ENCODE results near the gene PPP1R3G. TPM values are rescaled to one million over a fixed set of nuclear protein-coding genes. Genes with fewer than 3 reads are reported as not detected.

PPP1R3G gene
- total RNA-seq, 1 donor from 2014 or later = 0.39 TPM

DNA sequence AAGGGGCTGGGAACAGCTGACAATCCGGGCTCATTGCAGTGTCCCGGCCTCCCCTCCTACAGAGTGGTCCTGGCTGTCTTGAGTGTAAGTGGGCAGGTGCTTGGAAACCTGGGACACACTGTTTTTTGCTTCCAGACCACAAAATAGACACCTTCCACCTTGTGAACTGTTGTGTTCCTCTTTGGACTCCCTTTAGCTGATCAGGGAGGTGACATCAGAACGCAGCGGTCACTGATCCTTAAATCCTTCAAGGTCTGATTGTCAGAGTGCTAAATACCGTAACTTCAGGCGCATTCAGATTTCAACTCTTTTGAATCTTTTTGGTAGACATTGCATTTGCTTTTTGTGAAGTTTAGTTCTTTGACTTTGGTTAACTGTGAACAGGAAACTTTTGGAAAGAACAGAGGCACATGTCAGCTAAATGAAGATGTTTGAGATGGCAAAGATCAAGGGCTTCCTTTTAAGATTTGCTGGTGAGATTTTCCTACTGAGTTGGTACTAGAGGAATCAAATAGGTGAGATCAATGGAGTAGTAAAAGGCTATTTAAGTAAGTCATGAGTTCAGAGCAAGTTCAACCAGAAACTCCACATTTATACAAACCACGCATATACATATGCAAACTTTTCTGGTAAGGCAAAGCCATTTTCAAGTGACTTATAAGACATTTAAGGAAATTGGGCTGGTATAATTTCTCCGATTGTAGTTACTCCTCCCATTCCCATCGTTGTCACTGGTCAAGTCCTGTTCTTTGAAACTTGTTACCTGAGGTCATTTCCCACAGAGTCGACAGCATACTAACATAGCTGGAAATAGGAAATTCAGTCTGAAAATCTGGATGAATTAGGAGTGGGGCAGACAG lies 6.3 kb downstream of the PPP1R3G start:
- TF ChIP-seq, protein P1, sequence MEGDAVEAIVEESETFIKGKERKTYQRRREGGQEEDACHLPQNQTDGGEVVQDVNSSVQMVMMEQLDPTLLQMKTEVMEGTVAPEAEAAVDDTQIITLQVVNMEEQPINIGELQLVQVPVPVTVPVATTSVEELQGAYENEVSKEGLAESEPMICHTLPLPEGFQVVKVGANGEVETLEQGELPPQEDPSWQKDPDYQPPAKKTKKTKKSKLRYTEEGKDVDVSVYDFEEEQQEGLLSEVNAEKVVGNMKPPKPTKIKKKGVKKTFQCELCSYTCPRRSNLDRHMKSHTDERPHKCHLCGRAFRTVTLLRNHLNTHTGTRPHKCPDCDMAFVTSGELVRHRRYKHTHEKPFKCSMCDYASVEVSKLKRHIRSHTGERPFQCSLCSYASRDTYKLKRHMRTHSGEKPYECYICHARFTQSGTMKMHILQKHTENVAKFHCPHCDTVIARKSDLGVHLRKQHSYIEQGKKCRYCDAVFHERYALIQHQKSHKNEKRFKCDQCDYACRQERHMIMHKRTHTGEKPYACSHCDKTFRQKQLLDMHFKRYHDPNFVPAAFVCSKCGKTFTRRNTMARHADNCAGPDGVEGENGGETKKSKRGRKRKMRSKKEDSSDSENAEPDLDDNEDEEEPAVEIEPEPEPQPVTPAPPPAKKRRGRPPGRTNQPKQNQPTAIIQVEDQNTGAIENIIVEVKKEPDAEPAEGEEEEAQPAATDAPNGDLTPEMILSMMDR (IDR thresholded peaks at IDR 0.05; ENCODE audit: insufficient read depth, low read depth, low read length) = no peak
- no peak for TF ChIP-seq EZH2 (IDR thresholded peaks at IDR 0.05; ENCODE audit: insufficient read depth, low read length)
- Histone ChIP-seq H3K4me1 (ENCODE audit: insufficient read depth, low read length) (peaks cover 10% of the 10 kb centered on the region), H3K4me3 (ENCODE audit: insufficient read depth, low read depth, low read length) (no peak overlapping the region), H3K79me2 (ENCODE audit: insufficient read depth, low read length) (no peaks in the 10 kb centered on the region), H3K36me3 (ENCODE audit: insufficient read depth, low read length) (no peaks in the 10 kb centered on the region), H3K9ac (ENCODE audit: low read length) (no peak overlapping the region), H3K27me3 (ENCODE audit: insufficient read depth, low read length) (peaks cover 45% of the 10 kb centered on the region), H3K27ac (ENCODE audit: low read depth, low read length) (no peak overlapping the region), H4K20me1 (ENCODE audit: insufficient read depth, low read length) (peaks cover 7% of the 10 kb centered on the region), H3K9me3 (ENCODE audit: insufficient read depth, low read depth, low read length) (no peaks in the 10 kb centered on the region), H3K4me2 (ENCODE audit: low read length) (no peak overlapping the region), H2AFZ (ENCODE audit: low read depth, low read length) (no peak overlapping the region)
- no peaks in the 10 kb centered on the region for H3K36me3 Mint-ChIP-seq (ENCODE audit: low read depth, unreplicated experiment)
- no peak overlapping the region for H3K27ac Mint-ChIP-seq (ENCODE audit: unreplicated experiment)
- H3K4me1 Mint-ChIP-seq (ENCODE audit: low read depth, unreplicated experiment) = peaks cover 11% of the 10 kb centered on the region
- DNase-seq (ENCODE audit: low read depth) (no peak), FAIRE-seq (no peak)
- no peaks in the 10 kb centered on the region for H3K9me3 Mint-ChIP-seq (ENCODE audit: unreplicated experiment)
- no peak overlapping the region for H3K4me3 Mint-ChIP-seq (ENCODE audit: unreplicated experiment)
- peaks cover 32% of the 10 kb centered on the region for H3K27me3 Mint-ChIP-seq (ENCODE audit: low read depth, unreplicated experiment)

DNA sequence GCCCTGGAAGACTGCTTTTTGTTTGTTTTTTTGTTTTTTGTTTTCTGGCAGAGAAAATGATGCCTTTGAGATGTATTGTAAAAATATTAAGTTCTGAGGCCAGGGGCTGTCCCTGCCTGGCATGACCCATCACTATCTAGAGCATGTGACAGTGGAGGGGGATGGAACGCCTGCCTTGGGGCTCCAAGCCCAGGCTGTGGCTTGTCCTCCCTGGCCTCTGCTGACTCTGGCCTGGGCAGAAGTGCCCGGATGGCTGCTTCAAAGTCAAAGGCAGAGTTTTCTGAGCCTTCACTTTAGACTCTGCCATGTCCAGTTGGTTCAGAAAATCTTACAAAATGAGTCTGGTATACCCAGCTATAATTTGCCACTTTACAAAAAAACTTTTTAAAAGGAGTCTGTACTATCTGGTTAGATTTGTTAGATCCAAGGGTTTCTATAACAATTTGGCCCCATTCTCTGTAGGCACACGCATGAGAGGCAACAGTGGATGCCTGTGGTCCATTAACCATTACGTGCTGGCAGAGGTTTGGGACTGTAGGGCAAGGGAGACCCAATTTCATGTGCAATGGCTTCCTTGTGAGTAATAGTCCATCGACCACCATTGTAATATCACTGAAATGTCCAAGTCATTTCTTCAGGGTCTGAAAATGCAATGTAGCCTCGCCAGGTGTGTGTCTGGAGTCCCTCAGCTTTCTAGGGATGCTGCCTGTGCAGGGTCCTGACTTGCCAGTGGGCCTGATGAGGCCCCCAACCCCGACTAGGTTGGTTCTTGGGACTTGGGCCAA lies 8.3 kb downstream of the PPP1R3G start:
- H3K4me2 ChIP-seq (ENCODE audit: low read length) = no peak overlapping the region
- no peaks in the 10 kb centered on the region for H3K36me3 ChIP-seq (ENCODE audit: insufficient read depth, low read length)
- TF ChIP-seq, protein P1 (IDR thresholded peaks at IDR 0.05; ENCODE audit: insufficient read depth, low read depth, low read length) = no peak
- TF ChIP-seq EZH2 (IDR thresholded peaks at IDR 0.05; ENCODE audit: insufficient read depth, low read length) = no peak
- H4K20me1 ChIP-seq (ENCODE audit: insufficient read depth, low read length) = peaks cover 7% of the 10 kb centered on the region
- H2AFZ ChIP-seq (ENCODE audit: low read depth, low read length) = no peak overlapping the region
- Mint-ChIP-seq H3K9me3 (ENCODE audit: unreplicated experiment) (peaks cover 3% of the 10 kb centered on the region), H3K4me3 (ENCODE audit: unreplicated experiment) (no peak overlapping the region), H3K36me3 (ENCODE audit: low read depth, unreplicated experiment) (no peaks in the 10 kb centered on the region), H3K4me1 (ENCODE audit: low read depth, unreplicated experiment) (peaks cover 11% of the 10 kb centered on the region), H3K27me3 (ENCODE audit: low read depth, unreplicated experiment) (peaks cover 21% of the 10 kb centered on the region), H3K27ac (ENCODE audit: unreplicated experiment) (no peak overlapping the region)
- no peak overlapping the region for H3K4me3 ChIP-seq (ENCODE audit: insufficient read depth, low read depth, low read length)
- H3K9me3 ChIP-seq (ENCODE audit: insufficient read depth, low read depth, low read length) = no peaks in the 10 kb centered on the region
- DNase-seq (ENCODE audit: low read depth) = no peak
- peaks cover 47% of the 10 kb centered on the region for H3K27me3 ChIP-seq (ENCODE audit: insufficient read depth, low read length)
- no peaks in the 10 kb centered on the region for H3K79me2 ChIP-seq (ENCODE audit: insufficient read depth, low read length)
- no peak overlapping the region for H3K9ac ChIP-seq (ENCODE audit: low read length)
- peaks cover 10% of the 10 kb centered on the region for H3K4me1 ChIP-seq (ENCODE audit: insufficient read depth, low read length)
- no peak overlapping the region for H3K27ac ChIP-seq (ENCODE audit: low read depth, low read length)
- FAIRE-seq = no peak

Measured in astrocyte (in vitro differentiated cells and primary cell).